C4-2B (cell line): Measurements from ENCODE around the gene CARMIL1.

Source experiments
- CTCF ChIP-seq: fragments of 450-650 bp; conservative IDR thresholded peaks from 2 replicates; pipeline ENCODE4 v1.5.1; 2017; ENCODE audit warnings: mild to moderate bottlenecking
- ZFX ChIP-seq: fragments of 450-650 bp; IDR thresholded peaks from 2 replicates; pipeline ENCODE4 v1.6.1; 2017

GRCh38 chr6:25583906-25584305 is 304.7 kb downstream of the CARMIL1 start:
- no peak for TF ChIP-seq CTCF
- TF ChIP-seq ZFX: no peak
